ENCODE results near the gene TMEM205. TPM values are rescaled to one million over a fixed set of nuclear protein-coding genes. Genes with fewer than 3 reads are reported as not detected.
A peak's percentile ranks its signal among the peaks of the same experiment; 100 is the strongest.

Gene TMEM205
- total and polyA plus RNA-seq, 10 of the 15 experiments (the other 5 are each of a cell fraction or from before 2014, with no cell fraction given) = 27.8 to 144 (median 88.3) TPM

DNA sequence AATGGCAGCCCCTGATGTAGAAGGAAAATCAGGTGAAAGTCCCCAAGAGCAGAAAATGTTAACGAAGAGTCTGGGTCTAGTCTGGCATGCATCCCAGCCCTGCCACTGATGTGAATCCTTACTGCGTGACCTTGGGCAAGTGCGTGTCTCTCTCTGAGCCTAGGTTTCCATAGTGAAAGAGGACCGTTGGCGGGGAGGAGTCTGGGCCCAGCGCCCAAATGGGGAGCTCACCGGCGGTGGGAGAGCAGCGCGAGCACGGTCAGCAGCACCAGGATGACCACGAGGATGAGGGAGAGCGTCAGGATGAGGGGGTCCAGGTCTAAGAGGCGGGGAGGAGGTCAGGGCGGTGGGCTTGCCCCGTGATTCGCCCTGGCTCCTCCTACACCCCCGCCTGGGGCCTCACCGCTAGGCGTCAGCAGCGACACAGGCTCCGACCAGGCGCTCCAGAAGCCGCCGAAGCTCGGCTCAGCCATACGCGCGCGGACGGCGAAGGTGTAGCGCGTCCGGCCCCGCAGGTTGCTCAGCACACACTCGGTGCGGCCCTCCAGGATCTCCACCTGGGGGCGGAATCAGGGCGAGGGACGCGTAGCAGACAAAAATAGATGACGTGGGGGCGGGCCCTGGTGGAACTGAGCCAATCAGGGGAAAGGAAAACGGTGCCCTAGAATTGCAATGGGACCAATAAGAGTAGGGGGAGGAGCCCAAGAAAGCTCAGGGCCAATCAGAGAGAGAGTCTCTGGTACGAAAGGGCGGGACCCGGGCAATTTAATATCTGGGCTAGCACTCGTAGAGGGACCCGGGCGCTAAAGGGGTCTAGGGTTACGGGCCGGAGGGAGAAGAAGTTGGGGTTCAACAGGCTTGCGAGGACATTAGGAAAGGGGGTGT lies 34.8 kb upstream of the TMEM205 start (continued):
- no peak for TF ChIP-seq TBL1XR1 (IDR thresholded peaks at IDR 0.05; ENCODE audit: low read depth, low read length)
- peak; percentile 57 for TF ChIP-seq TCF3 (IDR thresholded peaks at IDR 0.05; ENCODE audit: borderline replicate concordance, insufficient read depth, low read depth, low read length)
- peak; percentile 92 for TF ChIP-seq CREM (IDR thresholded peaks at IDR 0.05; ENCODE audit: low read depth)
- no peak for TF ChIP-seq ATF3 (IDR thresholded peaks at IDR 0.05; ENCODE audit: borderline replicate concordance, extremely low read depth, low read depth, low read length)
- TF ChIP-seq NFYA (IDR thresholded peaks at IDR 0.05; ENCODE audit: borderline replicate concordance, low read depth, low read length) = no peak; the same call in 1 of the 2 replicates
- peak; percentile 56; the same call in 1 of the 2 replicates for TF ChIP-seq TAF1 (IDR thresholded peaks at IDR 0.05; ENCODE audit: borderline replicate concordance, low read depth, low read length)
- TF ChIP-seq, protein P1, sequence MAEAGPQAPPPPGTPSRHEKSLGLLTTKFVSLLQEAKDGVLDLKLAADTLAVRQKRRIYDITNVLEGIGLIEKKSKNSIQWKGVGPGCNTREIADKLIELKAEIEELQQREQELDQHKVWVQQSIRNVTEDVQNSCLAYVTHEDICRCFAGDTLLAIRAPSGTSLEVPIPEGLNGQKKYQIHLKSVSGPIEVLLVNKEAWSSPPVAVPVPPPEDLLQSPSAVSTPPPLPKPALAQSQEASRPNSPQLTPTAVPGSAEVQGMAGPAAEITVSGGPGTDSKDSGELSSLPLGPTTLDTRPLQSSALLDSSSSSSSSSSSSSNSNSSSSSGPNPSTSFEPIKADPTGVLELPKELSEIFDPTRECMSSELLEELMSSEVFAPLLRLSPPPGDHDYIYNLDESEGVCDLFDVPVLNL (IDR thresholded peaks at IDR 0.05; ENCODE audit: low read depth, low read length) = peak; percentile 96
- no peak for TF ChIP-seq RBBP5 (conservative IDR thresholded peaks at IDR 0.05)
- TF ChIP-seq, protein P2, sequence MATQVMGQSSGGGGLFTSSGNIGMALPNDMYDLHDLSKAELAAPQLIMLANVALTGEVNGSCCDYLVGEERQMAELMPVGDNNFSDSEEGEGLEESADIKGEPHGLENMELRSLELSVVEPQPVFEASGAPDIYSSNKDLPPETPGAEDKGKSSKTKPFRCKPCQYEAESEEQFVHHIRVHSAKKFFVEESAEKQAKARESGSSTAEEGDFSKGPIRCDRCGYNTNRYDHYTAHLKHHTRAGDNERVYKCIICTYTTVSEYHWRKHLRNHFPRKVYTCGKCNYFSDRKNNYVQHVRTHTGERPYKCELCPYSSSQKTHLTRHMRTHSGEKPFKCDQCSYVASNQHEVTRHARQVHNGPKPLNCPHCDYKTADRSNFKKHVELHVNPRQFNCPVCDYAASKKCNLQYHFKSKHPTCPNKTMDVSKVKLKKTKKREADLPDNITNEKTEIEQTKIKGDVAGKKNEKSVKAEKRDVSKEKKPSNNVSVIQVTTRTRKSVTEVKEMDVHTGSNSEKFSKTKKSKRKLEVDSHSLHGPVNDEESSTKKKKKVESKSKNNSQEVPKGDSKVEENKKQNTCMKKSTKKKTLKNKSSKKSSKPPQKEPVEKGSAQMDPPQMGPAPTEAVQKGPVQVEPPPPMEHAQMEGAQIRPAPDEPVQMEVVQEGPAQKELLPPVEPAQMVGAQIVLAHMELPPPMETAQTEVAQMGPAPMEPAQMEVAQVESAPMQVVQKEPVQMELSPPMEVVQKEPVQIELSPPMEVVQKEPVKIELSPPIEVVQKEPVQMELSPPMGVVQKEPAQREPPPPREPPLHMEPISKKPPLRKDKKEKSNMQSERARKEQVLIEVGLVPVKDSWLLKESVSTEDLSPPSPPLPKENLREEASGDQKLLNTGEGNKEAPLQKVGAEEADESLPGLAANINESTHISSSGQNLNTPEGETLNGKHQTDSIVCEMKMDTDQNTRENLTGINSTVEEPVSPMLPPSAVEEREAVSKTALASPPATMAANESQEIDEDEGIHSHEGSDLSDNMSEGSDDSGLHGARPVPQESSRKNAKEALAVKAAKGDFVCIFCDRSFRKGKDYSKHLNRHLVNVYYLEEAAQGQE (IDR thresholded peaks at IDR 0.05; ENCODE audit: low read depth, low read length) = no peak
- no peak for TF ChIP-seq BCLAF1 (IDR thresholded peaks at IDR 0.05)
- no peak for TF ChIP-seq GABPA (IDR thresholded peaks at IDR 0.05; ENCODE audit: low read depth)
- TF ChIP-seq, protein P3, sequence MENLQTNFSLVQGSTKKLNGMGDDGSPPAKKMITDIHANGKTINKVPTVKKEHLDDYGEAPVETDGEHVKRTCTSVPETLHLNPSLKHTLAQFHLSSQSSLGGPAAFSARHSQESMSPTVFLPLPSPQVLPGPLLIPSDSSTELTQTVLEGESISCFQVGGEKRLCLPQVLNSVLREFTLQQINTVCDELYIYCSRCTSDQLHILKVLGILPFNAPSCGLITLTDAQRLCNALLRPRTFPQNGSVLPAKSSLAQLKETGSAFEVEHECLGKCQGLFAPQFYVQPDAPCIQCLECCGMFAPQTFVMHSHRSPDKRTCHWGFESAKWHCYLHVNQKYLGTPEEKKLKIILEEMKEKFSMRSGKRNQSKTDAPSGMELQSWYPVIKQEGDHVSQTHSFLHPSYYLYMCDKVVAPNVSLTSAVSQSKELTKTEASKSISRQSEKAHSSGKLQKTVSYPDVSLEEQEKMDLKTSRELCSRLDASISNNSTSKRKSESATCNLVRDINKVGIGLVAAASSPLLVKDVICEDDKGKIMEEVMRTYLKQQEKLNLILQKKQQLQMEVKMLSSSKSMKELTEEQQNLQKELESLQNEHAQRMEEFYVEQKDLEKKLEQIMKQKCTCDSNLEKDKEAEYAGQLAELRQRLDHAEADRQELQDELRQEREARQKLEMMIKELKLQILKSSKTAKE (IDR thresholded peaks at IDR 0.05; ENCODE audit: low read depth, poor library complexity, severe bottlenecking) = peak; percentile 55
- TF ChIP-seq ZNF622 (IDR thresholded peaks at IDR 0.05) = no peak
- TF ChIP-seq BRCA1 (IDR thresholded peaks at IDR 0.05; ENCODE audit: low read depth, low read length) = no peak
- TF ChIP-seq STAT1 (conservative IDR thresholded peaks at IDR 0.05) = no peak
- TF ChIP-seq YBX1 (IDR thresholded peaks at IDR 0.05) = no peak
